Measurements from ENCODE around the gene CLDN9. TPM values are rescaled to one million over a fixed set of nuclear protein-coding genes. Genes with fewer than 3 reads are reported as not detected.

CLDN9 gene
- total RNA-seq, 2 donors from 2014 or later: 0.40 to 0.42 TPM

DNA sequence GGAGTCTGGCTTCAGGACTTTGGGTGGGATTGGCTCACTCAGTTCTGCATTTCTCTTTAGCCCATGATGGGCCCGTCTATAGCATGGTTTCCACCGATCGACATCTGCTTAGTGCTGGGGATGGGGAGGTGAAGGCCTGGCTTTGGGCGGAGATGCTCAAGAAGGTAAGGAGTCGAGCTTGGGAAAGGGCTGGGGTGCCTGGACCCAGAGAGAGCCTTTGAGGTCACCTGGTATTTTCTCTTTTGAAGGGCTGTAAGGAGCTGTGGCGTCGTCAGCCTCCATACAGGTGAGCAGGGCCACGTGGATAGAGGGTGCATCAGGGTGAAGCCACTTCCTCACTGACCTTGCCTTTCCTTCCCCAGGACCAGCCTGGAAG lies 13.3 kb downstream of the CLDN9 start:
- intact Hi-C loops (cut with DNase I, micrococcal nuclease): no loop called here
- DNase-seq (no peak), ATAC-seq (no peak)

- no peak for ATAC-seq
- no peak for DNase-seq
- intact Hi-C loops (cut with DNase I, micrococcal nuclease): no loop called here
These were observed 14.1 kb downstream of the CLDN9 start for GRCh38 chr16:3026609-3027488.

GRCh38 chr16:3027489-3027795 lies 14.7 kb downstream of the CLDN9 start:
- intact Hi-C loops (cut with DNase I, micrococcal nuclease): no loop called here
- DNase-seq (no peak), ATAC-seq (no peak)

DNA sequence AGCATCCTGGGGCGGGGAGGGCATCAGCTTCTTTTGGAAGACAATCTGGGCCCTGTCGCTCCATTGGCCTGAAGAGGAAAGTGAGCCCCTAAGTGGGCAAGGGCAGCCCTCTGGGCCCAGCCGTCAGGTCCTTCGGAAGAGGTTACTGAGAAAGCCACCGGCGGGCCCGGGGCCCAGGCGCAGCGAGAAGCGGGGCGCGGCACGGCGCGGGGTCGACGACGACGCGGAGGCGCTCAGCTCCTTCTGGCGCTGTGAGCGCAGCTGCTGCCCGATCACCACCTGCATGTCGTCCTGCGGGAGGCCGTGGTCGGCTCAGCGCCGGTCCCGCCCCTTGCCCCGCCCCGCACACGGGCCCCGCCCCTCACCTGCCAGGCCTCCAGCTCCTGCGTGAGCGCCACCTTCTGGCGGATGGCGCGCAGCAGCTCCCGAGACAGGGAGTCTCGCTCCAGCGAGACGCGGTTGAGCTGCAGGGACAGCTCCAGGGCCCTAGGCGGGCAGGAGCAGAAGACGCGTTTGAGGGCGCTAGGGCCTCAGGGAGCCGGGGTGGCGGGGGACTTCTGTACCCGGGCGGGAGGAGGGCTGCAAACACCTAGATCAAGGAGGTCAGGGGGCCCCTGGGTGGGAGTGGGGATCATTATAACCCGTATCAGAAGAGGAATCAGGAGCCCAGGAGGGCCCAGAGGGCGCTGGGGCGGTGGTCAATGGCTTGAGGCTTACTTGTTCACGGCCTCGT lies 15.4 kb downstream of the CLDN9 start:
- peak; percentile 61 for ATAC-seq
- peak; percentile 78 to 93 for DNase-seq
- intact Hi-C loops (cut with DNase I, micrococcal nuclease): no loop called here

DNA sequence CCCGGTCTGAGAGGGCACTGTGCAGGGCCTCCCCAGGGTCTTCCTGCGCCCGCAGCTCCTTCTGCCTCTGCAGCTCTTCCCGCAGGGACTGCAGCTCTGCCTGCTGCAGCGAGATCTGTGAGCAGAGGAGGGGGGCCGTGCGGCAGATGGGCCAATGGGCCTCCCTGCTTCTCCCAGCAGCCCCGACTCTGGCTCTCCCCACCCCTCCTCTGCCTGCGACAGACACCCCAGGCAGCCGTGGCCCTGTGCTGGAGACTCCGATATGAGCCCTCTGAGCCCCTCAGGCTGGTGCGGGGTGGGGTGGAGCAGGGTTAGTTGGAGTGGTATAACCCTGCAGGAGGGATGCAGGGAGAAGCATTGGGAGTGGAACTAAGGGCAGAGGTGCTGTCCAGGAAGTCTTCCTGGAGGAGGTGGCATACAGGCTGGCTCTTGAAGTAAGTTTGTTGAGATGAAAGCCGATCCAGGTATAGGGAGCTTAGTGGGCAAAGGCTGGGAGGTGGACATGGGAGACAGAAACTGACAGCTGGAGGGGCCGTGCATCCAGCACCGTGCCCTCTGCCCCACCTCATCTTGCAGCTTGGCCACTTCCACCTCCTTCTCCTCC lies 16.1 kb downstream of the CLDN9 start:
- intact Hi-C loops (cut with DNase I, micrococcal nuclease): no loop called here
- ATAC-seq (no peak), DNase-seq (no peak)

DNA sequence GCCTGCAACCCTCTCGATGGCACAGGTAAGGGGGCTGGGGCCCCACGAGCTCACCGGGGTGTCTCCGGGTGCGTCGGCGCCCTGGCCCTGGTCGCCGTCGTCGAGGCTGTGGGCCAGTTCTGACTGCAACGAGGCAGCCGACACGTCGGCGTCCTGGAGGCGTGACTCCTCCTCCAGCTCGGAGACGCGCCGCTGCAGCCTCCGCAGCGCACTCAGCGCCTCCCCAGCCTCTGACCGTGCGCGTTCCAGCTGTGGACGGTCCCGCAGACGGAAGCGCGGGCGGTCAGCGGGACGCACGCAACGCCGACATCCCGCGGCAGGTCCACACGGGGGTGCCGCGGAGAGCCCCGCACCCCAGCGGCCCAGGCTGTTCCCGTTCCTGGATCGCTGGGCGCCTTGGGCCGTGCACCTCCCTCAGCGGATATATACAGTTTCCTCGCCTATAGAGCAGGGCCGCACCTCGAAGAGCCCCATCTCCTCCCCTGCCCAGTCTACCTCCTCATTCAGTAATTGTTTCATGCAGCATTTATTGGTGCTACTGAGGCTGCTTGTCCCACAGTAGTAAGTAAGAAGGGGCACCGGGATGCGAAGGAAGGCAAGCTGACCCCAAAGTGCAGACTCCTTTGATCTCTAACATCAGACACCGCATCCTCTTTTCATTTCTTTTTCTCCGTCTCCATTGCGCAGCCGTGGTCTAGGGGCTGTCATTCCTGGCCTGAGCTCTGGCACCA lies 16.9 kb downstream of the CLDN9 start:
- DNase-seq: peak in 1 of 2 donors; percentile 29
- intact Hi-C loops (cut with DNase I, micrococcal nuclease): no loop called here
- no peak for ATAC-seq

DNA sequence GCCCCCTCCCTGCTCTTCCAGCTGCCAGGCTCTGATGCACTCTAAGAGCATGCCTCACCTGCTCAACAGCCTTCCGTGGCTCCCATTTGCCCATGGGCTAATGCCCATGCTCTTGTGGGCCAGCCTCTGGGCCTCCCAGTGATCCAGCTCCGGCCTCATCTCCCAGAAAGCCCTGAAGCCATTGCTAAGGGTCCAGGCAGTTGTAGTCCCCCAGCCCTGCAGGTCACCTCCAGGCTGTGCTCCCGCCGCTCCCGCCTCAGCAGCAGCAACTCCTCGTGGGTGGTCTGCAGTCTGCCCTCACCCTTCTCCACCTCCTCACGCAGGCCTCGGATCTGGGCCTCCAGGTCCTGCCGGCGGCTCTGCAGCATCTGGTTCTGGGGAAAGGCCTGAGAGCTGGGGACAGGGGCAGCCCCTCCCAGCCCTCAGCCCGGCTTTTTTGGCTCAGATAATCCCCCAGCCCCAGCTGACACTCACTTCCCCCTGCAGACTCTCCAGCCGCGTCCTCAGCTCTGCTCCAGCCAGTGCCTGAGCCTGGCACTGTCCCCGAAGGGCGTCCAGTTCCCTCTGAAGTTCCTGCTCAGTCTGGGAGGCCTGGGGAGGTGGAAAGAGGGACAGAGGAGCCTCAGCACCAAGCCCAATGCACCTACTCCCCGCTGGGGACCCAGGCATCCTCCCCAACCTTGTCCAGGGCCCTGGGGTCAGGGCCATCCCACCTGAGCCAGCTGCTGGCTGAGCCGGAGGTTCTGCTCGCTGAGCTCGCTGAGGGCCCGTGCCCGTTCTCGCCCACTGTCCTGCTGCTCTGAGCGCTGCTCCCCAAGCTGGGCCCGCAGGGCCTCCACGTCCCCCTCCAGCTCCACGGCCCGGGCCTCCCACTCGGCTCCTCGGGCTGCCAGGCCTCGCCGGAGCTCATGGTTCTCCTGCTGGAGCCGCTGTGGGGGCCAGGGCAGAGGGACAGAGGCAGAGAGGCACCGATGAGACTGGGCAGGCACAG lies 17.8 kb downstream of the CLDN9 start:
- ATAC-seq (no peak), DNase-seq (no peak)
- intact Hi-C loops (cut with DNase I, micrococcal nuclease): no loop called here

DNA sequence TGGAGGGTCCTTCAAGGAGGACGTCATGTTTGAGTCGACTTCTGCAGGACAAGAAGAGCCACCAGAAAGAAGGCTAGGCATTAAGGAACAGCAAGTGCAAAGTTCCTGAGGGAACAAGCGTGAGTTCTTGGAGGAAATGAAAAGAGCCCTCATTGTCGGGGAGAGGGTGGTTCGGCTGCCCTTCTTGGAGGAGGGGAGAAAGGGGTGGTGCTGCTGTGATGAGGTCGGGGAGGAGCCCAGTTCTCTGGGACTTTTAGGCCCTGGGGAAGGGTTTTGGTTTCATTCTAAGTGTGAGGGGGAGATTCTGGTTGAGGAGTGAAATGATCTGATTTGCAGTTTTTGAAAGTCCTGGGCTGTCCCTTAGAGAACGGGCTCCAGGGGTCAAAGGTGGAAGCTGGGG lies 19.9 kb downstream of the CLDN9 start:
- intact Hi-C loops (cut with DNase I, micrococcal nuclease): no loop called here
- DNase-seq (no peak), ATAC-seq (no peak)

DNA sequence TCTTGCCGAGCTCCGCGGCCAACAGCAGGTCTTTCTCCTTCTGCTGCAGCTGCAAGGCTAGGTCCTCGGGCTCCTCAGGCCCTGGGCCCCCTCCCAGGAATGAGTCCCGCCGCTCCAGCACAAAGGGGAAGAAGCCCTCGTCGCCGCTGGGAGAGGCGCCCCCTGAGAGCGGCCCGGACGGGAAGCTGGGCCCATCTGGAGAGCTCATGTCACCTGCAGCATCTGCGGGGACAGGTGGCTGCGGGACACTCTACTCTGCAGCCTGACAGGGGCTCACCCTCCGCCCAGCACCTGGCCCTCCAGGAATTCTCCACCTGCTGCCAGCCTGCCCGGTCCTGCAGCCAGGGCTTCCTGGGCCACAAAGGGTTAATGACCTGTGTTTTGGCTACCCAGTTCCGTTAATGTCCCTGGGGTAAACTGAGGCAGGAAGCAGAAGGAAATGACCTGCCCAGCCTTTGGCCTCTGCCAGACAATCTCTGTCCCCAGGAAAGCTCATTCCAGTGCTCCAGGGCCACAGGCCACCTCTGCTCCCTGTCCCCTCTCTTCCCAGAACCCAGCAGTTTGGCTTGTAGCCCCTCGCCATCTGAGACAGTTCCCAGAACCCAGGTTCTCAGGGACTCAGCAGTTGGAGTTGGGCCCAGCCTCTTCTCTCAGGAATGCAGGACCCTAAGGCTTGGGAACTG lies 22.7 kb downstream of the CLDN9 start:
- ATAC-seq (no peak), DNase-seq (peak in 1 of 2 donors; percentile 13)
- intact Hi-C loops (cut with DNase I, micrococcal nuclease): no loop called here

DNA sequence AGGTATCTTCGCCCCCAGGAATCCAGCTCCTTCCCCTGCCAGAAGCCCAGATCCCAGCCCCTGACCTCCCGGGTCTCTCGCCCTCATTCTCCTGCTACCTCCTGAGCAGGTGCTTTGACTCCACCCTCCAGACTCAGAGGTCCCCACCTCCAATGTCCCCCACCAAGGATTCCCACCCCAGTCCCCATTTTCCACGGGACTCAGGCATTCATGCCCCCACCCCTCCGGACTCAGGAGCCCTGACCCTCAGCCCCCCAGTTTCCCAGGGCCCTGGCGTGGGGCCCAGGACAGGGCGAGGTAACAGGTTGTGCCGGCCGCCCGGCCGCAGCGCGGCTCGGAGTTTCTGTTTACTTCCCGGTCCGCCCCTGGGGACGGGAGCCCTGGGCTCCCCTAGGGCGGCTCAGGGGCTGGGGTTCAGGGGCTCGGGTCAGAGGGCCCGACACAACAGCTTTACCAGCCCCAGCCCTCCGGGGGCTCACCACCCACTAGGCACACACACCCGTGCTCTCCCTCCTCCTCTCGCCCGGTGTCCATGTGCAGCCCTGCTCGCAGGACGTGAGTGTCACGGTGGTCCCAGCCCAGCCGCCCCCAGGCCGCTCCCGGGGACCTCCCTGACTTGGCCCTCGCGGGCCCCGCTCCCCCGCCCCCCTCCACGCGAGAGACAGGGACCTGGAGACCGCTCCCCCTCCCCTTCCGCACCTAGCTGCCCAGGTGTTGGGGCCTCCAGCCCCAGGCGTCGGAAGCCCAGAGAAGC lies 23.4 kb downstream of the CLDN9 start:
- peak; percentile 66 to 69 for DNase-seq
- peak; percentile 57 for ATAC-seq
- intact Hi-C loops (cut with DNase I, micrococcal nuclease): no loop called here

DNA sequence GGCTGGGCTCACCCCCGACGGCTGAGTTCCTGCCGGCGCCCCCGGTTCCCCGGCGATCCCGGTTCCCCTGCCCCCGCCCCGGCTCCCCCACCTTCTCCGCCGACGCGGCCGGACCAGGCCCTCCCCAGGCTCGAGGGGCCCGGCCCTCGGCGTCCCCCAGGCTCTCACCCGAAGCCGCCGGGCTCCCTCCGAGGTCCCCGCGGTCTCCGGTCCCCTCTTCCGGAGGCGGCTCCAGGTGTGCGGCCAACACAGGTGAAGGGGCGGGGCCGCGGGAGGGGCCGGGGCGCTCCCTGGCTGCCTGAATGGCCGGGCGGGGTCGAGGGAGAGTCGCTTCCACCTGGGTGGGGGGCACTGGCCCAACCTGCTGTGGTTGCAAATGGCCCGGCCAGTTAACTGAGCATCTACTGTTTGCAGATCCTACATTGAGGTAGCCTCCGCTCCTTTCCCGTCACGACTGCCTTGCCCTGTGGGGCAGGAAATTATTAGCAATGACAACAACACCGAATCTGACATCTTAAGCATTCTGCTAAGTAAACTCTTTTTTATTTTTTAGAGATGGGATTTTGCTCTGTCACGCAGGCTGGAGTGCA lies 24.1 kb downstream of the CLDN9 start, which contains the start of gene BICDL2:
BICDL2 (minus strand) TSS at position 219 of the 590 bp plus-strand sequence. CDS start 1,448 bp downstream, outside the sequence.
- DNase-seq: peak; percentile 89 to 90
- peak; percentile 73 for ATAC-seq
- intact Hi-C loops (cut with DNase I, micrococcal nuclease): no loop called here

GRCh38 chr16:3038256-3038655 lies 25.5 kb downstream of the CLDN9 start:
- ATAC-seq (peak; percentile 47), DNase-seq (peak; percentile 69 to 79)
- intact Hi-C loops (cut with DNase I, micrococcal nuclease): no loop called here

DNA sequence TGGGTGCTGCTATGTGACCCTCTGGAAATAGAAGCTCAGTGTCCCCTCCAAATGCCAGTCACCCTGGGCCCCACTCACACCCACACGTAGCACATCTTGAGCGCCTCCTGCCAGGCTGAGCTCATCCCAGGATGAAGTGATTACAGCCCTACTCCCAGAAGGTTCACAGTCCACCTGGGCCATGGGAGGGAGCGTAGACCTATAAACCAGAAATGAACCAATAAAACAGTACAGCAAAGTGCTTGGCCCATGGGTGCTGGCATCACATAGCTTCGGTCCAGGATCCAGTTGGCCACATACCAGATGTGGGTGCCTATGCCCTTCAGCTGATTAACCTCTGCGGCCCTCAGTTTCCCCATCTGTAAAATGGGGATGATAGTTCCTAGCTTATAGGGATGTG lies 26.2 kb downstream of the CLDN9 start:
- ATAC-seq (peak; percentile 73), DNase-seq (peak; percentile 75 to 87)
- intact Hi-C loops (cut with DNase I, micrococcal nuclease): no loop called here

DNA sequence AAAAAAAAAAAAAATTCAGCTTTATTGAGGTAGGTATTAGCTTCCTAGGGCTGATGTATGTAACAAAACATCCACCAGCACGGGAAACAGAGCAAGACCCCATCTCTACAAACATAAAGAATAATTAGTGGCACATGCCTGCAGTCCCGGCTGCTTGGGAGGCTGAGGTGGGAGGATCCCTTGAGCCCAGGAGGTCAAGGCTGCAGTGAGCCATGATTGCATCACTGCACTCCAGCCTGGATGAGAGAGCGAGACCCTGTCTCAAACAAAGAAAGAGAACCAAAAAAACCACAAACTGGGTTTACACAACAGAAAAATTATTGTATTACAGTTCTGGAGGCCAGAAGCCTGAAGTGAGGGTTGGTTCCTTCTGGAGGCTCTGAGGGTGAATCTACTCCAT lies 29.7 kb downstream of the CLDN9 start:
- DNase-seq (no peak), ATAC-seq (no peak)
- intact Hi-C loops (cut with DNase I, micrococcal nuclease): no loop called here

- no peak for ATAC-seq
- intact Hi-C loops (cut with DNase I, micrococcal nuclease): no loop called here
- no peak for DNase-seq
These were observed 32.0 kb downstream of the CLDN9 start for GRCh38 chr16:3044708-3045107.
